ENCODE results near the gene GRAP2. TPM values are rescaled to one million over a fixed set of nuclear protein-coding genes. Genes with fewer than 3 reads are reported as not detected.

GRAP2 gene
- total RNA-seq, 1 experiment from 2014 or later, result not detected

GRCh38 chr22:39962071-39962470, 61.2 kb downstream of the GRAP2 start:
- Mint-ChIP-seq H3K4me1 (ENCODE audit: low read depth, unreplicated experiment) (peaks cover 8% of the 10 kb centered on the region), H3K27me3 (ENCODE audit: insufficient read depth, unreplicated experiment) (no peaks in the 10 kb centered on the region), H3K9me3 (ENCODE audit: unreplicated experiment) (no peaks in the 10 kb centered on the region), H3K36me3 (ENCODE audit: insufficient read depth, unreplicated experiment) (no peaks in the 10 kb centered on the region), H3K27ac (ENCODE audit: unreplicated experiment) (no peak overlapping the region), H3K4me3 (ENCODE audit: unreplicated experiment) (no peak overlapping the region)
- no peaks in the 10 kb centered on the region; the same call in 1 of the 2 replicates for H3K27me3 ChIP-seq (replicated peaks; ENCODE audit: control insufficient read depth, insufficient read depth, low read length)
- no peak for DNase-seq
- no peaks in the 10 kb centered on the region for H3K36me3 ChIP-seq (ENCODE audit: control insufficient read depth, insufficient read depth, low read length)
- POLR2A ChIA-PET, result no interaction called here
- BruUV-seq (replicated peaks), result no TSS peak
- no peak for TF ChIP-seq CTCF (IDR thresholded peaks at IDR 0.05; ENCODE audit: insufficient read depth in 1 of 2, low read depth in 1 of 2, low read length in 1 of 2, severe bottlenecking in 1 of 2, unreplicated experiment in 1 of 2)
- H3K4me3 ChIP-seq (ENCODE audit: low read depth, low read length), result no peak overlapping the region
- CTCF ChIA-PET, result no interaction called here
- H3K9me3 ChIP-seq, result no peaks in the 10 kb centered on the region
- intact Hi-C loops (cut with micrococcal nuclease; ENCODE audit: unreplicated experiment), result no loop called here
- peaks cover 8% of the 10 kb centered on the region; the same call in 1 of the 2 replicates for H3K4me1 ChIP-seq

GRCh38 chr22:39965748-39966147, 64.9 kb downstream of the GRAP2 start:
- no peaks in the 10 kb centered on the region for H3K27me3 Mint-ChIP-seq (ENCODE audit: insufficient read depth, unreplicated experiment)
- H3K9me3 Mint-ChIP-seq (ENCODE audit: unreplicated experiment), result no peaks in the 10 kb centered on the region
- no TSS peak for BruUV-seq (replicated peaks)
- ChIA-PET CTCF (no interaction called here), POLR2A (no interaction called here)
- no peak overlapping the region for H3K27ac Mint-ChIP-seq (ENCODE audit: unreplicated experiment)
- peaks cover 11% of the 10 kb centered on the region for H3K4me1 Mint-ChIP-seq (ENCODE audit: low read depth, unreplicated experiment)
- H3K27me3 ChIP-seq (replicated peaks; ENCODE audit: control insufficient read depth, insufficient read depth, low read length), result no peaks in the 10 kb centered on the region; the same call in 1 of the 2 replicates
- H3K4me3 Mint-ChIP-seq (ENCODE audit: unreplicated experiment), result no peak overlapping the region
- no peaks in the 10 kb centered on the region for H3K9me3 ChIP-seq
- peaks cover 11% of the 10 kb centered on the region; the same call in 1 of the 2 replicates for H3K4me1 ChIP-seq
- intact Hi-C loops (cut with micrococcal nuclease; ENCODE audit: unreplicated experiment), result no loop called here
- no peak for TF ChIP-seq CTCF (IDR thresholded peaks at IDR 0.05; ENCODE audit: insufficient read depth in 1 of 2, low read depth in 1 of 2, low read length in 1 of 2, severe bottlenecking in 1 of 2, unreplicated experiment in 1 of 2)
- H3K36me3 Mint-ChIP-seq (ENCODE audit: insufficient read depth, unreplicated experiment), result no peaks in the 10 kb centered on the region
- no peaks in the 10 kb centered on the region for H3K36me3 ChIP-seq (ENCODE audit: control insufficient read depth, insufficient read depth, low read length)
- no peak overlapping the region for H3K4me3 ChIP-seq (ENCODE audit: low read depth, low read length)
- no peak for DNase-seq

- Histone ChIP-seq H3K4me1 (peaks cover 11% of the 10 kb centered on the region; the same call in 1 of the 2 replicates), H3K4me3 (ENCODE audit: low read depth, low read length) (no peak overlapping the region), H3K9me3 (no peaks in the 10 kb centered on the region), H3K36me3 (ENCODE audit: control insufficient read depth, insufficient read depth, low read length) (no peaks in the 10 kb centered on the region), H3K27me3 (replicated peaks; ENCODE audit: control insufficient read depth, insufficient read depth, low read length) (no peaks in the 10 kb centered on the region; the same call in 1 of the 2 replicates)
- BruUV-seq (replicated peaks), result no TSS peak
- POLR2A ChIA-PET, result no interaction called here
- no peak overlapping the region for H3K4me3 Mint-ChIP-seq (ENCODE audit: unreplicated experiment)
- no peaks in the 10 kb centered on the region for H3K9me3 Mint-ChIP-seq (ENCODE audit: unreplicated experiment)
- H3K36me3 Mint-ChIP-seq (ENCODE audit: insufficient read depth, unreplicated experiment), result no peaks in the 10 kb centered on the region
- CTCF ChIA-PET, result no interaction called here
- peaks cover 11% of the 10 kb centered on the region for H3K4me1 Mint-ChIP-seq (ENCODE audit: low read depth, unreplicated experiment)
- no peak for DNase-seq
- intact Hi-C loops (cut with micrococcal nuclease; ENCODE audit: unreplicated experiment), result no loop called here
- no peak overlapping the region for H3K27ac Mint-ChIP-seq (ENCODE audit: unreplicated experiment)
- TF ChIP-seq CTCF (IDR thresholded peaks at IDR 0.05; ENCODE audit: insufficient read depth in 1 of 2, low read depth in 1 of 2, low read length in 1 of 2, severe bottlenecking in 1 of 2, unreplicated experiment in 1 of 2), result no peak
- no peaks in the 10 kb centered on the region for H3K27me3 Mint-ChIP-seq (ENCODE audit: insufficient read depth, unreplicated experiment)
Measured at GRCh38 chr22:39966470-39966869, 65.6 kb downstream of the GRAP2 start.
